ENCODE measurements around the gene TDRD3.

Gene TDRD3

DNA sequence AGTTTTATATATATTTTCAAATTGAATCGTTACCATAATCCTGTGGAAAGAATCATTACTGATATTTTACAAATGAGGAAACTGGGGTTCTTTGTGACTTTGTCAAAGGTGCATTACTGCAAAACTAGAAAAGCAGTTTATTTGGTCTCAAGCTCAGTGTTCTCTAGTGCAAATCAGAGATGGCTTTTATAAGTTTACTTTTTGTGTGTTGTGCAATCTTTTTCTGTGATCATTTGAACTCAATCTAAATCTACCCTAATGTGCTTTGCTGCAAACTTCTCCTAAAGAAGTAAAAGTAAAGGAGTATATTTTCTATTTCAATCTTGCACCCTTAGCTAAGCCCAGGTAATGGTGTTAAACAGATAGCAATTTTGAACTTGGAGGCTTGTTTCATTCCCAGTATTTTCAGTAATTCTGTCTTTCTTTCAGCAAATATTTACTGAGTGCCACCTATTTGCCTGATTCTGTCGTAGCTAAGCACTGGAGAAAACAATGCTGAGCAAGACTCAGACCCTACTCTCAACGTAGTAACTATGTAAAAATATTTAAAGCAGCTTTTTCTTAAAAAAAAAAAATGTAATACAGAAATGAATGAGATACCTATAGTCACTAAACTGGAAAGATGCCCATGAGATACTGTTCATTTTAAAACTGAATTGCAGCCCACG is 124.0 kb downstream of the TDRD3 start:
- H3K4me3 ChIP-seq (ENCODE audit: low read depth, low read length): no peak overlapping the region
- H3K36me3 ChIP-seq (ENCODE audit: control insufficient read depth, insufficient read depth, low read length): no peaks in the 10 kb centered on the region
- no peaks in the 10 kb centered on the region for H3K4me1 ChIP-seq
- H3K79me2 ChIP-seq: no peaks in the 10 kb centered on the region
- no peak overlapping the region for H3K27ac ChIP-seq
- H3K27me3 ChIP-seq (ENCODE audit: control insufficient read depth, insufficient read depth, low read length): no peaks in the 10 kb centered on the region
- no peak overlapping the region for H2AFZ ChIP-seq
- no peak overlapping the region for H3K4me2 ChIP-seq (ENCODE audit: low read length)
- H3K9ac ChIP-seq: no peak overlapping the region
- TF ChIP-seq, protein P1, sequence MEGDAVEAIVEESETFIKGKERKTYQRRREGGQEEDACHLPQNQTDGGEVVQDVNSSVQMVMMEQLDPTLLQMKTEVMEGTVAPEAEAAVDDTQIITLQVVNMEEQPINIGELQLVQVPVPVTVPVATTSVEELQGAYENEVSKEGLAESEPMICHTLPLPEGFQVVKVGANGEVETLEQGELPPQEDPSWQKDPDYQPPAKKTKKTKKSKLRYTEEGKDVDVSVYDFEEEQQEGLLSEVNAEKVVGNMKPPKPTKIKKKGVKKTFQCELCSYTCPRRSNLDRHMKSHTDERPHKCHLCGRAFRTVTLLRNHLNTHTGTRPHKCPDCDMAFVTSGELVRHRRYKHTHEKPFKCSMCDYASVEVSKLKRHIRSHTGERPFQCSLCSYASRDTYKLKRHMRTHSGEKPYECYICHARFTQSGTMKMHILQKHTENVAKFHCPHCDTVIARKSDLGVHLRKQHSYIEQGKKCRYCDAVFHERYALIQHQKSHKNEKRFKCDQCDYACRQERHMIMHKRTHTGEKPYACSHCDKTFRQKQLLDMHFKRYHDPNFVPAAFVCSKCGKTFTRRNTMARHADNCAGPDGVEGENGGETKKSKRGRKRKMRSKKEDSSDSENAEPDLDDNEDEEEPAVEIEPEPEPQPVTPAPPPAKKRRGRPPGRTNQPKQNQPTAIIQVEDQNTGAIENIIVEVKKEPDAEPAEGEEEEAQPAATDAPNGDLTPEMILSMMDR (IDR thresholded peaks at IDR 0.05): no peak
- H3K9me3 ChIP-seq (ENCODE audit: control insufficient read depth, low read length): no peaks in the 10 kb centered on the region

DNA sequence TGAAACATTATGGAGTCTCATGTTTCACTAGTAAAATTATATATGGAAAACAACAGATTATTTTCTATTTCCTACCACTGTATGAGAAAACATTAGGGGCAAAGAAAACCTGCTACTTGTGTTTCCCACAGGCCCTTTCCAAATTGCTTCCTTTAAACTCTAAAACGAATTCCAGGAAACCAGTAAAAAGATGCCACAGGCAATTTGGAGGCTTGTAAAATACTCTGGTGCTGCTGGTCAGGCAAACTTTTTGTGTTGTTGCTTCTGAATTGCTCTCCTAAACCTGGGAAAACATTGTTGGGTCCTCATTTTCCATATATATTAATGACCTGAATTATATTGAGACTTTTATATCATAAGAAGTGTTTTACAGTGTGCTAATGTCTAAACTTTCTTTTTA is 141.5 kb downstream of the TDRD3 start:
- no peak overlapping the region for H3K9ac ChIP-seq
- H3K4me3 ChIP-seq (ENCODE audit: low read depth, low read length): no peak overlapping the region
- H3K9me3 ChIP-seq (ENCODE audit: control insufficient read depth, low read length): no peaks in the 10 kb centered on the region
- no peak overlapping the region for H2AFZ ChIP-seq
- H3K27ac ChIP-seq: no peak overlapping the region
- H3K27me3 ChIP-seq (ENCODE audit: control insufficient read depth, insufficient read depth, low read length): no peaks in the 10 kb centered on the region
- H3K79me2 ChIP-seq: no peaks in the 10 kb centered on the region
- H3K36me3 ChIP-seq (ENCODE audit: control insufficient read depth, insufficient read depth, low read length): no peaks in the 10 kb centered on the region
- no peak overlapping the region for H3K4me2 ChIP-seq (ENCODE audit: low read length)
- TF ChIP-seq, protein P1 (IDR thresholded peaks at IDR 0.05): no peak
- no peaks in the 10 kb centered on the region for H3K4me1 ChIP-seq

DNA sequence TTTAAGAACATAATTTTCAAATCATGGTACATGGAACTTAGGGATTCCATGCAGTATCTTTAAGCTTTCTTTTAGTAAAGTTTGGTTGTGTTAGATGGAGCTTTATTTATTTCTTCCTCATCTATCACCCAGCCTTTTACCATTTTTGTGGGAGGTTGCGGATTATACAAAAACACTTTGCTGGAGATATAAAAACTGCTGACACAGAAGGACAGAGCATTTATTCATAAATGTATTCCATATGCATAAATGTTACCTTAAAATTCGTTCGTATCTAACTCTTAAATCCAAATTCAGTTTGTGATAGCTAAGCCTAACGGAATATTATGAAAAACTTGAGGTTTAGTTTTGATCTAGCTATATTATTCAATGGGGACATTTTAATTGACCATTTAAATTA is 143.3 kb downstream of the TDRD3 start:
- H3K36me3 ChIP-seq (ENCODE audit: control insufficient read depth, insufficient read depth, low read length): no peaks in the 10 kb centered on the region
- no peaks in the 10 kb centered on the region for H3K9me3 ChIP-seq (ENCODE audit: control insufficient read depth, low read length)
- H3K27me3 ChIP-seq (ENCODE audit: control insufficient read depth, insufficient read depth, low read length): no peaks in the 10 kb centered on the region
- TF ChIP-seq, protein P1 (IDR thresholded peaks at IDR 0.05): no peak
- no peak overlapping the region for H3K4me2 ChIP-seq (ENCODE audit: low read length)
- H3K27ac ChIP-seq: no peak overlapping the region
- H3K79me2 ChIP-seq: no peaks in the 10 kb centered on the region
- H3K4me3 ChIP-seq (ENCODE audit: low read depth, low read length): no peak overlapping the region
- no peaks in the 10 kb centered on the region for H3K4me1 ChIP-seq
- no peak overlapping the region for H3K9ac ChIP-seq
- no peak overlapping the region for H2AFZ ChIP-seq

DNA sequence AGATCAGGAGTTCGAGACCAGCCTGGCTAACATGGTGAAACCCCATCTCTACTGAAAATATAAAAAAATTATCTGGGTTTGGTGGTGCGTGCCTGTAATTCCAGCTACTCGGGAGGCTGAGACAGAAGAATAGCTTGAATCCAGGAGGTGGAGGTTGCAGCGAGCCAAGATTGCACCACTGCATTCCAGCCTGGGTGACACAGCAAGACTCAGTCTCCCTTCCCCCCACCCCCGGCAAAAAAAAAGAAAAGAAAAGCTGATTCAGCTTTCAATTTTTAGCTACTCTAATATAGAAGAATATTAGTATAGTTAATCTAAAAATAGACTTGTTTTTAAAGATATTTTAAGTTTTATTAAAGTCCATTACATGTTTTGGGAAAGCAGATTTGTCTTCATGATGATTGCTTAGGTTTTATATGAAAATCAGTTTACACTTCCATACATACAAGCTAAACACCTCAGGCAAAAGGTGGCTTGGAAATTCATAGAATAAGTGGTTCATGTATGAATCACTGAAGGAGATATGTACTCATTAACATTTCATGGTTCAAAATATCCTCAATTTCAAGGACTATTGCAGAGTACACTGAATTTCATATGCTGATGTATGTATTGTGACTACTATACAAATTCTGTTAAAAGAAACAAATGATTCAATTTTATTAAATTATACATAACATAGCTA is 165.2 kb downstream of the TDRD3 start:
- H3K4me2 ChIP-seq (ENCODE audit: low read length): no peak overlapping the region
- no peak overlapping the region for H2AFZ ChIP-seq
- H3K4me3 ChIP-seq (ENCODE audit: low read depth, low read length): no peak overlapping the region
- H3K79me2 ChIP-seq: no peaks in the 10 kb centered on the region
- H3K4me1 ChIP-seq: no peaks in the 10 kb centered on the region
- H3K9me3 ChIP-seq (ENCODE audit: control insufficient read depth, low read length): no peaks in the 10 kb centered on the region
- TF ChIP-seq, protein P1 (IDR thresholded peaks at IDR 0.05): no peak
- H3K27ac ChIP-seq: no peak overlapping the region
- H3K36me3 ChIP-seq (ENCODE audit: control insufficient read depth, insufficient read depth, low read length): no peaks in the 10 kb centered on the region
- H3K9ac ChIP-seq: no peak overlapping the region
- no peaks in the 10 kb centered on the region for H3K27me3 ChIP-seq (ENCODE audit: control insufficient read depth, insufficient read depth, low read length)

DNA sequence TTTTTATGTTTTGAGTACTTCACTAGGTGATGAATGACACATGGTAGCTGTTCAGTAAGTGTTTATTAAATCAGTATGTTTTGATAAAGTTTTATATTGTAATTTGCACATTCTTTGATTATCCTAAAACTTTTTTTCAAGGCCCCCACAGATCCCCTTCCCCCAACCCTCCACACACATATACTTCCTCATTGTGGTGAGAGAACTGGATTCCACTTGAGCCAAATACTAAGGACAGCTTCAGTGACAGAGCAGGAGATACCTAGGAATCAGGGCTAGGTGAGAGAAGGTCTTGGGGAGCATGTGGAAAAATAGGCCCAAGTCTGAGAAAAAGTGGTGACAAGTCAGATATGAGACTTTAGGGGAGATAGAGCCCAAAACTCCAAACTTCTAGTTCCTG is 174.6 kb downstream of the TDRD3 start:
- TF ChIP-seq, protein P1 (IDR thresholded peaks at IDR 0.05): no peak
- Histone ChIP-seq H3K4me3 (ENCODE audit: low read depth, low read length) (no peak overlapping the region), H3K36me3 (ENCODE audit: control insufficient read depth, insufficient read depth, low read length) (no peaks in the 10 kb centered on the region), H3K79me2 (no peaks in the 10 kb centered on the region), H3K9ac (no peak overlapping the region), H2AFZ (no peak overlapping the region), H3K27ac (no peak overlapping the region), H3K27me3 (ENCODE audit: control insufficient read depth, insufficient read depth, low read length) (no peaks in the 10 kb centered on the region), H3K4me2 (ENCODE audit: low read length) (no peak overlapping the region), H3K4me1 (no peaks in the 10 kb centered on the region), H3K9me3 (ENCODE audit: control insufficient read depth, low read length) (no peaks in the 10 kb centered on the region)
